ENCODE data around the gene BEST4. TPM values are rescaled to one million over a fixed set of nuclear protein-coding genes. Genes with fewer than 3 reads are reported as not detected.
"Not testable (repeated sequence)": the region's sequence is repeated elsewhere in the genome, so short reads cannot be mapped to it uniquely, and the experiment has no call there.

Gene BEST4
- total and polyA plus RNA-seq, 2 of the 8 experiments (the other 6 are each of a cell fraction or from before 2014, with no cell fraction given) = 0.76 to 1.4 TPM

DNA sequence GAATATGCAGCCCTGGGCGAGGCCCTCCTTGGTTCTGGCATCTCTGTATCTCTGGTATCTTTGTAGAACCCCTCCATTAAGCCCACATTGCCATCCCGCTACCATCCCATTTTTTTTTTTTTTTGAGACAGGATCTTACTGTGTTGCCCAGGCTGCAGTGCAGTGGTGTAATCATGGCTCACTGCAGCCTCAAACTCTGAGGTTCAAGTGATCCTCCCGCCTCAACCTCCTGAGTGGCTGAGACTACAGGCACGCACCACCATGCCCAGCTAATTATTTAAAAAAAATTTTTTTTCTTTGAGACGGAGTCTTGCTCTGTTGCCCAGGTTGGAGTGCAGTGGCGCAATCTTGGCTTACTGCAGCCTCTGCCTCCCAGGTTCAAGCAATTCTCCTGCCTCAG, 36.4 kb upstream of the BEST4 start:
- H3K56ac ChIP-seq (replicated peaks; ENCODE audit: insufficient read length, low read depth, low read length); H2BK12ac ChIP-seq (ENCODE audit: low read depth, low read length); H2BK5ac ChIP-seq (ENCODE audit: low read depth, low read length); H4K5ac ChIP-seq (ENCODE audit: insufficient read length, low read depth, low read length); H3K4me3 ChIP-seq (ENCODE audit: extremely low read depth in 1 of 4, insufficient read depth in 2 of 4, low read depth in 3 of 4, low read length in 4 of 4); H3K18ac ChIP-seq (ENCODE audit: extremely low read depth, low read length); H3K23ac ChIP-seq (ENCODE audit: insufficient read length); H3K79me2 ChIP-seq (ENCODE audit: control insufficient read depth in 1 of 2, insufficient read depth in 2 of 2, low read length in 2 of 2); H2AK5ac ChIP-seq (ENCODE audit: low read depth, low read length); H2BK15ac ChIP-seq (ENCODE audit: low read length); H3K27ac ChIP-seq (ENCODE audit: low read depth, low read length); H3K36me3 ChIP-seq (ENCODE audit: control insufficient read depth in 2 of 4, insufficient read depth in 4 of 4, low read length in 3 of 4); H3K4me2 ChIP-seq (ENCODE audit: insufficient read depth in 1 of 2, low read depth in 2 of 2, low read length in 2 of 2); H3K9me3 ChIP-seq (ENCODE audit: insufficient read depth in 2 of 2, low read depth in 1 of 2, low read length in 1 of 2); H2AFZ ChIP-seq (ENCODE audit: low read length); H3K4ac ChIP-seq (replicated peaks; ENCODE audit: insufficient read length, low read depth, low read length); H3K9ac ChIP-seq (replicated peaks in 1 of 4; ENCODE audit: extremely low read depth in 1 of 4, low read depth in 3 of 4, low read length in 3 of 4); H4K91ac ChIP-seq (replicated peaks; ENCODE audit: insufficient read length, low read length); H2BK20ac ChIP-seq (ENCODE audit: low read length); H4K20me1 ChIP-seq (replicated peaks in 1 of 2; ENCODE audit: control insufficient read depth in 1 of 2, insufficient read depth in 2 of 2, low read length in 2 of 2); H2BK120ac ChIP-seq (replicated peaks; ENCODE audit: low read depth, low read length); DNase-seq (ENCODE audit: low read depth in 1 of 2, low spot score in 2 of 2); FAIRE-seq; H3K14ac ChIP-seq (ENCODE audit: insufficient read length); H3K79me1 ChIP-seq (ENCODE audit: low read depth, low read length); H4K8ac ChIP-seq (ENCODE audit: extremely low read depth, insufficient read depth, low read length); H3K23me2 ChIP-seq (ENCODE audit: low read depth, low read length); H3K27me3 ChIP-seq (replicated peaks in 1 of 4; ENCODE audit: control insufficient read depth in 3 of 4, extremely low read depth in 1 of 4, insufficient read depth in 3 of 4, low read length in 3 of 4): not testable (repeated sequence)
- ChIA-PET POLR2A (ENCODE audit: partially characterized antibody) (interaction anchor here (1.7 to 16.6 kb wide), 7 partner anchors 19 to 102 kb away, joined by 3 to 547 read pairs (median 98); partner anchors contain the start of genes BEST4, BTBD19, DYNLT4 and PLK3), CTCF (ENCODE audit: partially characterized antibody) (interaction anchor here (2.2 to 3.2 kb wide), 3 partner anchors 10 to 24 kb away, joined by 5 to 14 read pairs (median 7); partner anchors contain the start of gene PLK3)
- WGBS, 2 experiments (ENCODE audit: extremely low coverage in 1 of 2, insufficient coverage in 1 of 2, insufficient read length in 1 of 2, insufficient replicate concordance in 2 of 2, low coverage in 1 of 2, low lambda C conversion rate in 2 of 2, missing lambda C conversion rate in 1 of 2) = 88% methylated on average over 6 of the region's 6 CpGs; no CpG with 5 or more reads in 1 of the 2 experiments
- H3K4me1 ChIP-seq (replicated peaks in 1 of 4; ENCODE audit: control insufficient read depth in 3 of 4, insufficient read depth in 4 of 4, low read length in 3 of 4) = peaks cover under 1 to 14% (median 5%) of the 10 kb centered on the region in 4 experiments
